Measurements from ENCODE around the gene MUC5B. TPM values are rescaled to one million over a fixed set of nuclear protein-coding genes. Genes with fewer than 3 reads are reported as not detected.

The MUC5B gene
- total and polyA plus RNA-seq, 2 of the 13 experiments (the other 11 are each of a cell fraction or from before 2014, with no cell fraction given) = 0.01 TPM; not detected in 1

DNA sequence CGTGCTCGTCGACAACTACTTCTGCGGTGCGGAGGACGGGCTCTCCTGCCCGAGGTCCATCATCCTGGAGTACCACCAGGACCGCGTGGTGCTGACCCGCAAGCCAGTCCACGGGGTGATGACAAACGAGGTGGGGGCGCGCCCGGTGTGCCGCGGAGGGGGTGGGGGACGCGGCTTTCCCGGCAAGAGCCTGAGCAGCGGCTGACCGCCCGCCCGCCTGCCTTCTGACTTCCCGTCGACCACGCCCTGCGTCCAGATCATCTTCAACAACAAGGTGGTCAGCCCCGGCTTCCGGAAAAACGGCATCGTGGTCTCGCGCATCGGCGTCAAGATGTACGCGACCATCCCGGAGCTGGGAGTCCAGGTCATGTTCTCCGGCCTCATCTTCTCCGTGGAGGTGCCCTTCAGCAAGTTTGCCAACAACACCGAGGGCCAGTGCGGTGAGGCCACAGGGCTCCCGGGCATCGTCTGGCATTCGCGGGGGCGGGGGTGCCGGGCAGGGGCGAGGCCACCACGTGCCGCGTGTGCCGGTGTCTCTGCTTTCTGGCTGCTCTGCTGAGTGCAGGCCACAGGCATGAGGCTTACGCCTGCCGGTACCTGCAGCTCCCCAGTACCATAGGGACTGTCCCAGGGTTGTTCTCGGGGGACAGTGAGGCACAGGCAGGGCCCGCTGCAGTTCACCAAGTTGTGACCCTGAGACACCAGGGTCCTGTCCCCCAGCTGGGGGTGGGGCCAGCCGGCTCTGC lies 28.5 kb upstream of the MUC5B start (continued):
- no peak for TF ChIP-seq ZNF207 (IDR thresholded peaks at IDR 0.05; ENCODE audit: borderline replicate concordance)
- TF ChIP-seq ZNF746 (CRISPR knock-in tag; IDR thresholded peaks at IDR 0.05) = no peak
- no peak for TF ChIP-seq ZNF337 (CRISPR knock-in tag; IDR thresholded peaks at IDR 0.05; ENCODE audit: borderline replicate concordance, low read depth)
- no peak for TF ChIP-seq HNRNPLL (IDR thresholded peaks at IDR 0.05; ENCODE audit: low read depth, low read length, poor library complexity, severe bottlenecking)
- TF ChIP-seq ZNF747 (CRISPR knock-in tag; IDR thresholded peaks at IDR 0.05; ENCODE audit: borderline replicate concordance) = no peak
- TF ChIP-seq, protein P1, sequence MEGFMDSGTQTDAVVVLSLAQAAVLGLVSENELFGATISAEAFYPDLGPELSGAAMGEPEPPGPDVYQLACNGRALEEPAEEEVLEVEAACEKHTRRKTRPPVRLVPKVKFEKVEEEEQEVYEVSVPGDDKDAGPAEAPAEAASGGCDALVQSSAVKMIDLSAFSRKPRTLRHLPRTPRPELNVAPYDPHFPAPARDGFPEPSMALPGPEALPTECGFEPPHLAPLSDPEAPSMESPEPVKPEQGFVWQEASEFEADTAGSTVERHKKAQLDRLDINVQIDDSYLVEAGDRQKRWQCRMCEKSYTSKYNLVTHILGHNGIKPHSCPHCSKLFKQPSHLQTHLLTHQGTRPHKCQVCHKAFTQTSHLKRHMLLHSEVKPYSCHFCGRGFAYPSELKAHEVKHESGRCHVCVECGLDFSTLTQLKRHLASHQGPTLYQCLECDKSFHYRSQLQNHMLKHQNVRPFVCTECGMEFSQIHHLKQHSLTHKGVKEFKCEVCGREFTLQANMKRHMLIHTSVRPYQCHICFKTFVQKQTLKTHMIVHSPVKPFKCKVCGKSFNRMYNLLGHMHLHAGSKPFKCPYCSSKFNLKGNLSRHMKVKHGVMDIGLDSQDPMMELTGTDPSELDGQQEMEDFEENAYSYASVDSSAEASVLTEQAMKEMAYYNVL (CRISPR knock-in tag; IDR thresholded peaks at IDR 0.05; ENCODE audit: borderline replicate concordance) = no peak

DNA sequence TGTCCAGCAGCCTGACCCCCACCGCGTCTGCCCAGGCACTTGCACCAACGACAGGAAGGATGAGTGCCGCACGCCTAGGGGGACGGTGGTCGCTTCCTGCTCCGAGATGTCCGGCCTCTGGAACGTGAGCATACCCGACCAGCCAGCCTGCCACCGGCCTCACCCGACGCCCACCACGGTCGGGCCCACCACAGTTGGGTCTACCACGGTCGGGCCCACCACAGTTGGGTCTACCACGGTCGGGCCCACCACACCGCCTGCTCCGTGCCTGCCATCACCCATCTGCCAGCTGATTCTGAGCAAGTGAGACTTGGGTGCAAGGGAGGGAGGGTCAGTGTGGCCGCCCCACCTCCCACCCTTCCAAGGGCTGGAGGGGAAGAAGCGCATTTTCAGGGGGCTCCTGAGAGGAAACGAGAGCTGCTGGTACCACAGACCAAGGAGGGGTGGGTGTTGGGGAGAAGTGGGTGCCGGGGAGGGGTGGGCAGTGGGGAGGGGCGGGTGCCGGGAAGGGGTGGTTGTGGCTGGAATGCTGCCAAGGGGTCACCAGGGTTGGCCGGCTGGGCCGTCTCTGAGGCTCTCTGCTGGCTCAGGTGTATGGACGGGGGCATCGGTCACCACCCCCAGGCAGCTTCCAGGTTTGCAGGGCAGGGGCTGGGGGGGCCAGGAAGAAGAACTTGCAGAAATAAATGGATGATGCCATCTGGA lies 27.7 kb upstream of the MUC5B start:
- intact Hi-C loops (cut with micrococcal nuclease; ENCODE audit: unreplicated experiment) = no loop called here
- H3K79me2 ChIP-seq (ENCODE audit: insufficient read depth, low read length) = no peaks in the 10 kb centered on the region
- H3K4me3 ChIP-seq (replicated peaks in 1 of 3; ENCODE audit: insufficient read depth in 1 of 3, low read depth in 2 of 3, low read length in 3 of 3) = no peak overlapping the region
- H4K20me1 ChIP-seq (ENCODE audit: insufficient read depth, low read length) = no peaks in the 10 kb centered on the region
- no TSS peak for BruUV-seq (replicated peaks)
- FAIRE-seq (no peak), DNase-seq (ENCODE audit: low spot score) (no peak), ATAC-seq (no peak)
- 60% methylated on average over 7 of the region's 32 CpGs for WGBS (ENCODE audit: low lambda C conversion rate)
- H3K27ac ChIP-seq (ENCODE audit: extremely low read length, insufficient read depth, low read length) = no peak overlapping the region
- H3K4me2 ChIP-seq (ENCODE audit: low read depth, low read length) = no peak overlapping the region
- POLR2A ChIA-PET = no interaction called here
- H3K27me3 ChIP-seq (ENCODE audit: control insufficient read depth in 1 of 2, insufficient read depth in 2 of 2, low read length in 2 of 2) = peaks cover 22 to 68% of the 10 kb centered on the region in 2 experiments
- no peak overlapping the region for H3K9ac ChIP-seq (ENCODE audit: insufficient read depth, low read depth, low read length)
- no peaks in the 10 kb centered on the region for H3K36me3 ChIP-seq (replicated peaks in 1 of 2; ENCODE audit: control insufficient read depth in 1 of 2, insufficient read depth in 2 of 2, low read length in 2 of 2)
- in situ Hi-C loops (cut with HindIII; ENCODE audit: extremely low pct_ligation_motif_present, low pct_unique_long_range_greater_than_20kb) = no loop called here
- no peak overlapping the region for H2AFZ ChIP-seq (ENCODE audit: low read length)
- no peaks in the 10 kb centered on the region for H3K9me3 ChIP-seq (ENCODE audit: low read length)
- CTCF ChIA-PET (ENCODE audit: low intra/inter-chr PET ratio, low total read pairs) = no interaction called here
- no peaks in the 10 kb centered on the region for H3K4me1 ChIP-seq (ENCODE audit: insufficient read depth, low read length)
- TF ChIP-seq, protein P2, sequence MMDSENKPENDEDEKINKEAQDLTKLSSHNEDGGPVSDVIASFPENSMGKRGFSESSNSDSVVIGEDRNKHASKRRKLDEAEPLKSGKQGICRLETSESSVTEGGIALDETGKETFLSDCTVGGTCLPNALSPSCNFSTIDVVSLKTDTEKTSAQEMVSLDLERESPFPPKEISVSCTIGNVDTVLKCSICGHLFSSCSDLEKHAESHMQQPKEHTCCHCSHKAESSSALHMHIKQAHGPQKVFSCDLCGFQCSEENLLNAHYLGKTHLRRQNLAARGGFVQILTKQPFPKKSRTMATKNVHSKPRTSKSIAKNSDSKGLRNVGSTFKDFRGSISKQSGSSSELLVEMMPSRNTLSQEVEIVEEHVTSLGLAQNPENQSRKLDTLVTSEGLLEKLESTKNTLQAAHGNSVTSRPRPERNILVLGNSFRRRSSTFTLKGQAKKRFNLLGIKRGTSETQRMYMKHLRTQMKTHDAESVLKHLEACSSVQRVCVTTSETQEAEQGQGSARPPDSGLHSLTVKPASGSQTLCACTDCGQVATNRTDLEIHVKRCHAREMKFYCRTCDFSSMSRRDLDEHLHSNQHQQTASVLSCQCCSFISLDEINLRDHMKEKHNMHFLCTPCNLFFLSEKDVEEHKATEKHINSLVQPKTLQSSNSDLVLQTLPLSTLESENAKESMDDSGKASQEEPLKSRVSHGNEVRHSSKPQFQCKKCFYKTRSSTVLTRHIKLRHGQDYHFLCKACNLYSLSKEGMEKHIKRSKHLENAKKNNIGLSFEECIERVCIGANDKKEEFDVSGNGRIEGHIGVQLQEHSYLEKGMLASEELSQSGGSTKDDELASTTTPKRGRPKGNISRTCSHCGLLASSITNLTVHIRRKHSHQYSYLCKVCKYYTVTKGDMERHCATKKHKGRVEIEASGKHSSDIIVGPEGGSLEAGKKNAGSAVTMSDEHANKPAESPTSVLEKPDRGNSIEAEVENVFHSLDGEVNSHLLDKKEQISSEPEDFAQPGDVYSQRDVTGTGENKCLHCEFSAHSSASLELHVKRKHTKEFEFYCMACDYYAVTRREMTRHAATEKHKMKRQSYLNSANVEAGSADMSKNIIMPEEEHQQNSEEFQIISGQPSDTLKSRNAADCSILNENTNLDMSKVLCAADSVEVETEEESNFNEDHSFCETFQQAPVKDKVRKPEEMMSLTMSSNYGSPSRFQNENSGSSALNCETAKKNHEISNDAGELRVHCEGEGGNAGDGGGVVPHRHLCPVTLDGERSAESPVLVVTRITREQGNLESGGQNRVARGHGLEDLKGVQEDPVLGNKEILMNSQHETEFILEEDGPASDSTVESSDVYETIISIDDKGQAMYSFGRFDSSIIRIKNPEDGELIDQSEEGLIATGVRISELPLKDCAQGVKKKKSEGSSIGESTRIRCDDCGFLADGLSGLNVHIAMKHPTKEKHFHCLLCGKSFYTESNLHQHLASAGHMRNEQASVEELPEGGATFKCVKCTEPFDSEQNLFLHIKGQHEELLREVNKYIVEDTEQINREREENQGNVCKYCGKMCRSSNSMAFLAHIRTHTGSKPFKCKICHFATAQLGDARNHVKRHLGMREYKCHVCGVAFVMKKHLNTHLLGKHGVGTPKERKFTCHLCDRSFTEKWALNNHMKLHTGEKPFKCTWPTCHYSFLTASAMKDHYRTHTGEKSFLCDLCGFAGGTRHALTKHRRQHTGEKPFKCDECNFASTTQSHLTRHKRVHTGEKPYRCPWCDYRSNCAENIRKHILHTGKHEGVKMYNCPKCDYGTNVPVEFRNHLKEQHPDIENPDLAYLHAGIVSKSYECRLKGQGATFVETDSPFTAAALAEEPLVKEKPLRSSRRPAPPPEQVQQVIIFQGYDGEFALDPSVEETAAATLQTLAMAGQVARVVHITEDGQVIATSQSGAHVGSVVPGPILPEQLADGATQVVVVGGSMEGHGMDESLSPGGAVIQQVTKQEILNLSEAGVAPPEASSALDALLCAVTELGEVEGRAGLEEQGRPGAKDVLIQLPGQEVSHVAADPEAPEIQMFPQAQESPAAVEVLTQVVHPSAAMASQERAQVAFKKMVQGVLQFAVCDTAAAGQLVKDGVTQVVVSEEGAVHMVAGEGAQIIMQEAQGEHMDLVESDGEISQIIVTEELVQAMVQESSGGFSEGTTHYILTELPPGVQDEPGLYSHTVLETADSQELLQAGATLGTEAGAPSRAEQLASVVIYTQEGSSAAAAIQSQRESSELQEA (CRISPR knock-in tag; IDR thresholded peaks at IDR 0.05; ENCODE audit: not compliant biosample characterization) = no peak
- no peak for TF ChIP-seq ZNF432 (CRISPR knock-in tag; IDR thresholded peaks at IDR 0.05; ENCODE audit: borderline replicate concordance)
- TF ChIP-seq, protein P3, sequence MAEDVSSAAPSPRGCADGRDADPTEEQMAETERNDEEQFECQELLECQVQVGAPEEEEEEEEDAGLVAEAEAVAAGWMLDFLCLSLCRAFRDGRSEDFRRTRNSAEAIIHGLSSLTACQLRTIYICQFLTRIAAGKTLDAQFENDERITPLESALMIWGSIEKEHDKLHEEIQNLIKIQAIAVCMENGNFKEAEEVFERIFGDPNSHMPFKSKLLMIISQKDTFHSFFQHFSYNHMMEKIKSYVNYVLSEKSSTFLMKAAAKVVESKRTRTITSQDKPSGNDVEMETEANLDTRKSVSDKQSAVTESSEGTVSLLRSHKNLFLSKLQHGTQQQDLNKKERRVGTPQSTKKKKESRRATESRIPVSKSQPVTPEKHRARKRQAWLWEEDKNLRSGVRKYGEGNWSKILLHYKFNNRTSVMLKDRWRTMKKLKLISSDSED (CRISPR knock-in tag; IDR thresholded peaks at IDR 0.05) = no peak

All from HepG2 (cell line).